ENCODE measurements around the gene RBFOX1.

The RBFOX1 gene

DNA sequence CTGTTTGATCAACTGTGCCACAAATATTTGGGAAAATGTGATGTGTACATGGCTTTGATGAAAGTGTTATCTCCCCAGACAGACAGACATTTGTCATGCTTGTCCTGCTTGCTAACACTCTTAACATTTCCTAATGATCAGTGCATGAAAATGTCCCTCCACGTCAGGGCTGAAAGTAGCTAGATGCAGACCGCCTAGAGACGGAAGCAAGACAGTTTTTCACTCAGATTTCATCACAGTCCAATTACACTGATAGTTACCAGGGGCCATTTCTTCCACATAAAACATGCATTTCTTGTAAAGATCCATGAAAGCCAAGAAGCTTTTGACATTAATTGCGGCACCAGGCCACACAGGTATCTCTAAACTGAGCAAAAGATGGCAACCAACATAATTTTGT lies 347.7 kb downstream of the RBFOX1 start:
- no peak overlapping the region for H3K27ac ChIP-seq
- no peak for TF ChIP-seq ZFX (IDR thresholded peaks at IDR 0.05; ENCODE audit: borderline replicate concordance)
- TF ChIP-seq, protein P1, sequence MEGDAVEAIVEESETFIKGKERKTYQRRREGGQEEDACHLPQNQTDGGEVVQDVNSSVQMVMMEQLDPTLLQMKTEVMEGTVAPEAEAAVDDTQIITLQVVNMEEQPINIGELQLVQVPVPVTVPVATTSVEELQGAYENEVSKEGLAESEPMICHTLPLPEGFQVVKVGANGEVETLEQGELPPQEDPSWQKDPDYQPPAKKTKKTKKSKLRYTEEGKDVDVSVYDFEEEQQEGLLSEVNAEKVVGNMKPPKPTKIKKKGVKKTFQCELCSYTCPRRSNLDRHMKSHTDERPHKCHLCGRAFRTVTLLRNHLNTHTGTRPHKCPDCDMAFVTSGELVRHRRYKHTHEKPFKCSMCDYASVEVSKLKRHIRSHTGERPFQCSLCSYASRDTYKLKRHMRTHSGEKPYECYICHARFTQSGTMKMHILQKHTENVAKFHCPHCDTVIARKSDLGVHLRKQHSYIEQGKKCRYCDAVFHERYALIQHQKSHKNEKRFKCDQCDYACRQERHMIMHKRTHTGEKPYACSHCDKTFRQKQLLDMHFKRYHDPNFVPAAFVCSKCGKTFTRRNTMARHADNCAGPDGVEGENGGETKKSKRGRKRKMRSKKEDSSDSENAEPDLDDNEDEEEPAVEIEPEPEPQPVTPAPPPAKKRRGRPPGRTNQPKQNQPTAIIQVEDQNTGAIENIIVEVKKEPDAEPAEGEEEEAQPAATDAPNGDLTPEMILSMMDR (IDR thresholded peaks at IDR 0.05) = no peak

DNA sequence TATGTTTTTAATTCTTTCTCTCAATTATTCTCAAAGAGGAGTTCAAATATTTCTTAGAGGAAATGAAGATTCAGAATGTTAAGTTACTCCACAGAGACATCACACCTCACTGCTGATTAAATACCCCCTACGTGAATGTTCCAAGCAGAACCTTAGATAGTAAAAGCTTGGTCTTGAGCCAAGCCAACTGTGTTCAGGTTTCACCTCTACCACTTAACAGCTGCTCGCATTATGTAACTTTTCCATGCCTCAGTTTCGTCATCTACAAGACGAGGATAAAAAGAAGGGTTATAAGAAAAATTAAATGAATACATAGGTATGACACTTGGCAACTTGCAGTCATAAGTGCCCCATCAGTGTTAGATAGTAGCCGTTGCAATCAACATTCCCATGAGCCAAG lies 356.2 kb downstream of the RBFOX1 start:
- no peak overlapping the region for H3K27ac ChIP-seq
- TF ChIP-seq, protein P1 (IDR thresholded peaks at IDR 0.05) = no peak
- no peak for TF ChIP-seq ZFX (IDR thresholded peaks at IDR 0.05; ENCODE audit: borderline replicate concordance)

DNA sequence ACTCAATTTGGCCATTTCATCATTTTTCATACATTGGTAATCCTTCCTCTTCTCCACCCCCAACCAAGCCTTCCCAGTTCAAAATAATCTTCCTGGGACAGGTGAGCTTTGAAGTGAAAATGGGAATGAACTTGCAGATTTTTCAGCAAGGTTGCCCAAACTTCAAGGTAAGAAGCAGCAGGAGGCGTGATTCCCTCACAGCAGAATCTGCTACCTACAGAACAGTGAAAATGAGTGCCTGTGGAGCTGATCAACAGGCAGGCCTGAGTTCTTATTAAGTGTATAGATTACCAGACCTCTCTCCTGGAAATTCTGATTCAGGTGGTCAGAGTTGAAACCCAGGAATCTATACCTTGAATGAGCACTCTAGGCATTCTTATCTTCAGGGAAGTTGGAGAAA lies 356.6 kb downstream of the RBFOX1 start:
- TF ChIP-seq ZFX (IDR thresholded peaks at IDR 0.05; ENCODE audit: borderline replicate concordance) = no peak
- TF ChIP-seq, protein P1 (IDR thresholded peaks at IDR 0.05) = no peak
- H3K27ac ChIP-seq = no peak overlapping the region

DNA sequence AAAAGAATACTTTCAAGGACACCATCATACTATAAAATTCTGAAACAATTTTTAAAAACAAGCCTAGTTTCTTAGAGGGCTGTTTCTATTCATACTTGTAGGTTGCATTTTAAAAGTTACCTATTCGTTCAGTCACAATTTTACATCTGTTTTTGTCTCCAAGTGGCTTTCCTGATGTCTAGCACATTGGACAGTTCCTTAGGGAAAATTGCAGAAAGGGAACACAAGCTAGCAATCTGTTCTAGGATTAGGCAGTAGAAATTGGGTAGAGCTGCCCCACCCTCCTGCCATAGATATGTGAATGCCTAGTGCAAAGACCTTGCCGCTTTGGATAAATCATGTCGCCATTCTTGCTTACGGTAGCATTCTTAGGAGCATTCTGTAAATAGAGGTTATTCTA lies 358.9 kb downstream of the RBFOX1 start:
- TF ChIP-seq, protein P1 (IDR thresholded peaks at IDR 0.05) = no peak
- no peak for TF ChIP-seq ZFX (IDR thresholded peaks at IDR 0.05; ENCODE audit: borderline replicate concordance)
- no peak overlapping the region for H3K27ac ChIP-seq

DNA sequence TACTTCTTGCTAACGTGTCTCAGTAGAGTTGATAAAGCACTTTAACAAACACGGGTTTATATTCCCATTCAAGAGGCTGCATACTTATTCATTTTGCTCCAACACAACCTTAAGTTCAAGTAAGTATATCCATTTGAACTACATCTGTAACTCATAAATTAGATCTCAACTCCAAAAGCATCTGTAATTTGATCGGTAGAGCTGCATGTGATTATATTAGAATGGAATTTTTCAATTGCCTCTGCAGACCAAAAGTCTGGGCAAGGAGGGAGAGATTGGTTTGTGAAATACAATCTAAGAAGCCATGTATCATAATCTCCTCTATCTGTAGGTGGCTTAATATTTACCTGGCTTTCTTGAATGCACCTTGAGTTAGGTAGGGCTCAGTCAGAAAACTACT lies 371.0 kb downstream of the RBFOX1 start:
- TF ChIP-seq, protein P1 (IDR thresholded peaks at IDR 0.05) = no peak
- TF ChIP-seq ZFX (IDR thresholded peaks at IDR 0.05; ENCODE audit: borderline replicate concordance) = no peak
- H3K27ac ChIP-seq = no peak overlapping the region

DNA sequence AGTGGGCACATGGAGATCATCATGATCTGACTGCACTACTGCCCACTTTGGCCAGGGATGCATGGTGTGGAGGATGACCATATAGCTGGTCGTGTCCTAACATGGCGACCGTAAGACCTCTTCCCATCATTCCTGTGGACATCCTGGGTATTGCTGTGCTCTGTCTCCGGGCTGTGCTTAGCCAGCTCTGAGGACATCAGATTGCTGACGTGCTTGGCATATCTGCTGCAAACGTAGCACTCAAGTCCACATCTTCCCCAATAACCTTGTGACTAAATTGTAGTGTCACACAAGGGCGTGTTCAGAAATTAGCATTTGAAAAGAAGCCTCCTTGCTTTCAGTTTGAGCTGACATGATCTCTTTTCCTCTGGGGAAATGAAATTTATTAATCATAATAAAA lies 373.2 kb downstream of the RBFOX1 start:
- no peak overlapping the region for H3K27ac ChIP-seq
- TF ChIP-seq ZFX (IDR thresholded peaks at IDR 0.05; ENCODE audit: borderline replicate concordance) = no peak
- TF ChIP-seq, protein P1 (IDR thresholded peaks at IDR 0.05) = no peak

DNA sequence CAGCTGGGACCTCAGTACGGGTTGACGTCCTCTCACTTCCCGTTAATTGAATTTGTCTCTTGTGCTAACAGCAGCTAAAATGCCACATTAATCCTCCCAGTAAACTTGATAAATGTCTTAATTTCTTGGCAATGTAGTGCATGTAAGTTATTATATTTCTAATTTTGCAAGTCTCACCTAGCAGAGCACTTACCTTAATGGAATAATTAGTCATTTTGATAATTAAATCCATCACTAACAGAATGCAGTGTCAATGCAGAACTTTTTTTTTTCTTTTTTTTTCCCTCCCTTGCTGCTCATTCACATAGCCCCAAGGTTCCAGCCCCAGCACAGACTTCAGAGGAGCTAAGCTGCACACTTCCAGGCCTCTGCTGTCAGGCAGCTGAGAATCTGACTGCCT lies 376.5 kb downstream of the RBFOX1 start:
- no peak for TF ChIP-seq ZFX (IDR thresholded peaks at IDR 0.05; ENCODE audit: borderline replicate concordance)
- H3K27ac ChIP-seq = no peak overlapping the region

DNA sequence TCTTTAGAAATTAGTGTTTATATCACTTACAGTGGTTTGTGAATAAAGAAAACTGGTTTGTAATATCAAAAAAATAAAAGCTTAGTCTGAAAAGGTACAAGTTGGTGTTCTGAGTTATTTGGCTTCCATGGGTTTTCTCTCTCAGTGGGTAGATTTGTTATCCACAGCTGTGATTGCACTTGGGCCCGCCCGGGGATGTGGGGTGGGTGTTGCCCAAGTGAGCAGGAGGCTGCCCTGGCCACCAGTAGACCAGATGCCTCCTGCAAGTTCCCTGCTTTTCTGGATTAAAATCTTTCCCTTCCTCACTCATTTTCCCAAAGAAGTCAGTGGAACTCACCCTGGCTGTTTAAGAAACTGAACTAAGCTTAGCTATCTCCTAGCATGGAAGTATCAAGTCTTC lies 380.6 kb downstream of the RBFOX1 start:
- no peak for TF ChIP-seq ZFX (IDR thresholded peaks at IDR 0.05; ENCODE audit: borderline replicate concordance)
- TF ChIP-seq, protein P1 (IDR thresholded peaks at IDR 0.05) = no peak

More for the DNA sequence above, 380.6 kb downstream of the RBFOX1 start:
- H3K27ac ChIP-seq = no peak overlapping the region
